ENCODE data around the gene HBE1.

Gene HBE1

GRCh38 chr11:5224538-5225479 is 44.9 kb downstream of the HBE1 start:
- Histone ChIP-seq H3K36me3 (ENCODE audit: control insufficient read depth in 1 of 2, insufficient read depth in 2 of 2, low read depth in 1 of 2, low read length in 2 of 2) (no peaks in the 10 kb centered on the region), H3K23ac (ENCODE audit: low read length in 2 of 2) (peak overlapping the region in 1 of 2 experiments; percentile 59), H4K8ac (ENCODE audit: low read length) (no peak overlapping the region), H3K4me3 (ENCODE audit: insufficient read depth in 1 of 2, low read depth in 1 of 2, low read length in 2 of 2) (no peak overlapping the region), H4K91ac (ENCODE audit: low read length) (no peak overlapping the region), H2AFZ (ENCODE audit: low read depth, low read length) (no peak overlapping the region), H2BK15ac (ENCODE audit: low read depth, poor library complexity, severe bottlenecking) (no peak overlapping the region), H3K4me2 (ENCODE audit: low read length, poor library complexity, severe bottlenecking) (no peak overlapping the region), H2AK5ac (ENCODE audit: low read length, severe bottlenecking) (no peak overlapping the region), H3K4me1 (ENCODE audit: control insufficient read depth, insufficient read depth, low read depth, low read length) (no peaks in the 10 kb centered on the region), H2BK120ac (ENCODE audit: low read depth, low read length) (no peak overlapping the region), H3K4ac (ENCODE audit: low read depth in 1 of 2, low read length in 2 of 2) (no peak overlapping the region), H3K18ac (ENCODE audit: low read depth in 1 of 2, low read length in 2 of 2) (no peak overlapping the region), H2BK5ac (ENCODE audit: low read depth, low read length, poor library complexity, severe bottlenecking) (no peak overlapping the region), H3K27me3 (ENCODE audit: control insufficient read depth in 1 of 2, insufficient read depth in 1 of 2, low read length in 2 of 2) (no peaks in the 10 kb centered on the region), H3K14ac (ENCODE audit: low read length in 2 of 2) (no peak overlapping the region), H3K9me3 (ENCODE audit: control insufficient read depth, low read length) (no peaks in the 10 kb centered on the region), H3K79me1 (replicated peaks; ENCODE audit: low read length, poor library complexity, severe bottlenecking) (no peaks in the 10 kb centered on the region), H2BK12ac (ENCODE audit: low read length in 2 of 2) (no peak overlapping the region), H3K27ac (ENCODE audit: low read length, poor library complexity, severe bottlenecking) (no peak overlapping the region), H3K9ac (ENCODE audit: low read length) (no peak overlapping the region)
- no peak for DNase-seq
- 88% methylated on average over 3 of the region's 6 CpGs for WGBS

- H2BK120ac ChIP-seq (ENCODE audit: low read depth, low read length), result no peak overlapping the region
- no peaks in the 10 kb centered on the region for H3K36me3 ChIP-seq (ENCODE audit: control insufficient read depth in 1 of 2, insufficient read depth in 2 of 2, low read depth in 1 of 2, low read length in 2 of 2)
- no peak overlapping the region for H3K14ac ChIP-seq (ENCODE audit: low read length in 2 of 2)
- no peak overlapping the region for H2BK15ac ChIP-seq (ENCODE audit: low read depth, poor library complexity, severe bottlenecking)
- H3K27me3 ChIP-seq (ENCODE audit: control insufficient read depth in 1 of 2, insufficient read depth in 1 of 2, low read length in 2 of 2), result no peaks in the 10 kb centered on the region
- H2AK5ac ChIP-seq (ENCODE audit: low read length, severe bottlenecking), result no peak overlapping the region
- DNase-seq, result no peak
- H3K4me3 ChIP-seq (ENCODE audit: insufficient read depth in 1 of 2, low read depth in 1 of 2, low read length in 2 of 2), result no peak overlapping the region
- 90% methylated on average over 1 of the region's 1 CpG for WGBS
- no peaks in the 10 kb centered on the region for H3K4me1 ChIP-seq (ENCODE audit: control insufficient read depth, insufficient read depth, low read depth, low read length)
- no peak overlapping the region for H3K18ac ChIP-seq (ENCODE audit: low read depth in 1 of 2, low read length in 2 of 2)
- H2BK5ac ChIP-seq (ENCODE audit: low read depth, low read length, poor library complexity, severe bottlenecking), result no peak overlapping the region
- no peak overlapping the region for H2AFZ ChIP-seq (ENCODE audit: low read depth, low read length)
- no peak overlapping the region for H3K23ac ChIP-seq (ENCODE audit: low read length in 2 of 2)
- H3K4me2 ChIP-seq (ENCODE audit: low read length, poor library complexity, severe bottlenecking), result no peak overlapping the region
- no peaks in the 10 kb centered on the region for H3K79me1 ChIP-seq (replicated peaks; ENCODE audit: low read length, poor library complexity, severe bottlenecking)
- no peak overlapping the region for H4K91ac ChIP-seq (ENCODE audit: low read length)
- no peaks in the 10 kb centered on the region for H3K9me3 ChIP-seq (ENCODE audit: control insufficient read depth, low read length)
- H3K9ac ChIP-seq (ENCODE audit: low read length), result no peak overlapping the region
- no peak overlapping the region for H4K8ac ChIP-seq (ENCODE audit: low read length)
- H2BK12ac ChIP-seq (ENCODE audit: low read length in 2 of 2), result no peak overlapping the region
- no peak overlapping the region for H3K4ac ChIP-seq (ENCODE audit: low read depth in 1 of 2, low read length in 2 of 2)
- H3K27ac ChIP-seq (ENCODE audit: low read length, poor library complexity, severe bottlenecking), result no peak overlapping the region
Measured at GRCh38 chr11:5223686-5224085, 46.1 kb downstream of the HBE1 start.

GRCh38 chr11:5223146-5223545 is 46.6 kb downstream of the HBE1 start:
- no peak for DNase-seq
- no peak overlapping the region for H2BK12ac ChIP-seq (ENCODE audit: low read length in 2 of 2)

More at GRCh38 chr11:5223146-5223545, 46.6 kb downstream of the HBE1 start:
- Histone ChIP-seq H3K14ac (ENCODE audit: low read length in 2 of 2) (no peak overlapping the region), H3K79me1 (replicated peaks; ENCODE audit: low read length, poor library complexity, severe bottlenecking) (no peaks in the 10 kb centered on the region), H2BK120ac (ENCODE audit: low read depth, low read length) (no peak overlapping the region), H3K4me1 (ENCODE audit: control insufficient read depth, insufficient read depth, low read depth, low read length) (no peaks in the 10 kb centered on the region), H3K18ac (ENCODE audit: low read depth in 1 of 2, low read length in 2 of 2) (no peak overlapping the region), H3K4me3 (ENCODE audit: insufficient read depth in 1 of 2, low read depth in 1 of 2, low read length in 2 of 2) (no peak overlapping the region), H3K4me2 (ENCODE audit: low read length, poor library complexity, severe bottlenecking) (no peak overlapping the region), H4K91ac (ENCODE audit: low read length) (no peak overlapping the region), H3K9me3 (ENCODE audit: control insufficient read depth, low read length) (no peaks in the 10 kb centered on the region), H2BK5ac (ENCODE audit: low read depth, low read length, poor library complexity, severe bottlenecking) (no peak overlapping the region), H3K4ac (ENCODE audit: low read depth in 1 of 2, low read length in 2 of 2) (no peak overlapping the region), H2AK5ac (ENCODE audit: low read length, severe bottlenecking) (no peak overlapping the region), H3K27ac (ENCODE audit: low read length, poor library complexity, severe bottlenecking) (no peak overlapping the region), H2AFZ (ENCODE audit: low read depth, low read length) (no peak overlapping the region), H3K27me3 (ENCODE audit: control insufficient read depth in 1 of 2, insufficient read depth in 1 of 2, low read length in 2 of 2) (no peaks in the 10 kb centered on the region), H2BK15ac (ENCODE audit: low read depth, poor library complexity, severe bottlenecking) (no peak overlapping the region), H3K23ac (ENCODE audit: low read length in 2 of 2) (no peak overlapping the region), H3K9ac (ENCODE audit: low read length) (no peak overlapping the region), H4K8ac (ENCODE audit: low read length) (no peak overlapping the region), H3K36me3 (ENCODE audit: control insufficient read depth in 1 of 2, insufficient read depth in 2 of 2, low read depth in 1 of 2, low read length in 2 of 2) (no peaks in the 10 kb centered on the region)
- WGBS, result 88% methylated on average over 6 of the region's 6 CpGs
